VCaP (cell line): Measurements from ENCODE around the gene CDKN2B-AS1.

Experiments used
- H3K27ac ChIP-seq: fragments of 450-650 bp; 2 replicates; pipeline ENCODE4 v1.5.1; 2017
- TF ChIP-seq, protein P1 (sequence below): fragments of 450-650 bp; conservative IDR thresholded peaks from 2 replicates; pipeline ENCODE4 v1.5.1; 2017; ENCODE audit warnings: mild to moderate bottlenecking, moderate library complexity

Gene CDKN2B-AS1

DNA sequence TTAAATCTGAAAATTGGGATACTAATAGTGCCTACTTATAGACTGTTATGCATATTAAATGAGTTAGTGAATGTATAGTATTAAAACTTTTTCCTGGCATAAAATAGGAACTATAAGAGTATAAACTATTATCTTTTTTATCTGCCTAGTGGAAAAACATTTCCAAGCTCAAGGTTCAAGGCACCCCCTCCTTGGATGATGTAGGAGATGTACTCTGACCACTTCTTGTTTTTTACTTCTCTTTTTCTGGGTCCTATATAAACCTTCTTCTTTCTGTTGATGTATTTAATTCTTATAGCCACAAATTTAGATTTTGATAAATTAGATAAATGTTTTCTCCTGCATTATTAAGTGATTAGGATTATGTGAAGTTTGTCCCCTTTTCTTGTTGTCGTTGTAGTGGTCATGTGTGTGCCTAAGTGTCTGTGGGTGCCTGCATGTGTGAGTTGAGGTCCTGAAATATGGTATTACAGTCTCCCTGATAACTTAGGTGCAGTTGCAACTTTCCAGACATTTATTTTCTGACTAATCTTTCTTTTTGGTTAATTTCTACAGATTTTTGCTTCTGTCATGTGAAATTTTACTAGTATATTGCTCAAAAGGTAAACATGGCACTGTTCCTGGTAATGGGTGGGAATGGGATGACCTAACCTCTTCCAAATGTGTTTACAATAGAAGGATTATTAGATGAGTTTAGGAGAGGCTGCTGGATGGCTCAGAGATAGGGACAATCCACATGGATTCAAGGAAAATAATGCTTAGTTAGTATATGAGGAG, 175.3 kb downstream of the CDKN2B-AS1 start:
- H3K27ac ChIP-seq: no peak overlapping the region
- TF ChIP-seq, protein P1, sequence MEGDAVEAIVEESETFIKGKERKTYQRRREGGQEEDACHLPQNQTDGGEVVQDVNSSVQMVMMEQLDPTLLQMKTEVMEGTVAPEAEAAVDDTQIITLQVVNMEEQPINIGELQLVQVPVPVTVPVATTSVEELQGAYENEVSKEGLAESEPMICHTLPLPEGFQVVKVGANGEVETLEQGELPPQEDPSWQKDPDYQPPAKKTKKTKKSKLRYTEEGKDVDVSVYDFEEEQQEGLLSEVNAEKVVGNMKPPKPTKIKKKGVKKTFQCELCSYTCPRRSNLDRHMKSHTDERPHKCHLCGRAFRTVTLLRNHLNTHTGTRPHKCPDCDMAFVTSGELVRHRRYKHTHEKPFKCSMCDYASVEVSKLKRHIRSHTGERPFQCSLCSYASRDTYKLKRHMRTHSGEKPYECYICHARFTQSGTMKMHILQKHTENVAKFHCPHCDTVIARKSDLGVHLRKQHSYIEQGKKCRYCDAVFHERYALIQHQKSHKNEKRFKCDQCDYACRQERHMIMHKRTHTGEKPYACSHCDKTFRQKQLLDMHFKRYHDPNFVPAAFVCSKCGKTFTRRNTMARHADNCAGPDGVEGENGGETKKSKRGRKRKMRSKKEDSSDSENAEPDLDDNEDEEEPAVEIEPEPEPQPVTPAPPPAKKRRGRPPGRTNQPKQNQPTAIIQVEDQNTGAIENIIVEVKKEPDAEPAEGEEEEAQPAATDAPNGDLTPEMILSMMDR: no peak
